HG03175 (cell line): Measurements from ENCODE around the gene RPTN.
"Not testable (repeated sequence)": the region's sequence is repeated elsewhere in the genome, so short reads cannot be mapped to it uniquely, and the experiment has no call there.

ENCODE experiments used
- ATAC-seq: cut with Tn5 transposase; IDR thresholded peaks from one replicate; pipeline ENCODE4 v1.9.1; 2021; ENCODE audit warnings: mild to moderate bottlenecking, moderate library complexity; ENCODE audit not compliant: unreplicated experiment

The RPTN gene

DNA sequence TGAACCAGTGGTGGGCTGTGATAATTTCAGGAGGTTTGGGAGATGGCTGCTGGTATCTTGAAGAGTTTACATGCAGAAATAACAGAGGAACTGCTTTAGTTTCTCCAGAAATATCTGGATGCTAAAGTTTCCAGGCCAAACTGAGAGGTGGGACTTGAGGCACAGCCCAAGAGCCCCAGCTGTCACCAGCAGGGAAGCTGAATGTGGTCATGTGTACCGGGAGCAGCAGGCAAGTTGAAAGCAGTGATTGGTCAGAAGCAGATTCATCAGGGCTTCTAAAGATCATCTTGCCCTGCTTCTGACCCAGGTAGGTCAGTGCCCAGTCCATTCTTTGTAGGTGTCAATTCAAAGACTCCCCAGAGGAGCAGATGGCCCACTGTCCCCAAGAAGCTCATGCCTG, 7.9 kb upstream of the RPTN start:
- no peak for ATAC-seq

DNA sequence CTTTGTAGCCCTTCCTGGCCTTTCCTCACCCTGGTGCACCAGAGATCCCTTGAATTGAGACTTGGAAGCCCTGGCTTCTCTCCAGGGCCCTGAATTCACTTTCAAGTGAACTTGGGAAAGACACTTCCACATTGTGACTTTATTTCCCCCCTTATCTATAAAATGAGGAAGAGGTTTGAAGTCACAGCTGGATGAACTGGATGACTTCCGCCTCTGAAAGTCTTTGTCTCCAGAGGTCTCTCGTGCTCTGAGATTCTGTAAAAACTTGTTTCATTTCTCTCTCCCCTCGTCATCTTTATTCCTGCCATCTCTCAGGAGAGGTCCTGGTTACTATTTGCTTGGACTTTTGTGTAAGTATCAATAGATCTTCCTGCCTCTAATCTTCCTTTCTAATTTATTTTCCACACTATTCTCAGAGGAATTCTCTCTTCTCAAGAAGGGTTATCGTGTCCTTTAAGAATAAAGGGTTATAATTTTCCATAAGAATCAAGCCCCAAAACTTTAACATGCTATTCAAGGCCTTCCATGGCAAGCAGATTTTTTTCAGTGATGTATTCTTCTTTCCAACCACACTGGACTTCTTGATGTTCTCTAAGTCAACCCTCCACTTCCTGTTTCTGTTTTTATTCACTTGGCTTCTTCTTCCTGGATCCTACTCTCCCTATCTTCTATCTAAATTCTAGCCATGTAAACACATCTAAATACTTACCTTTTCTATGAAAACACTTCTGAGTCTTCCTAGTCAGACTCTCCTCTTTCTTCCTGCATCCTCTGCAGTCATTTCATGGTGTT, 6.5 kb upstream of the RPTN start:
- no peak for ATAC-seq

DNA sequence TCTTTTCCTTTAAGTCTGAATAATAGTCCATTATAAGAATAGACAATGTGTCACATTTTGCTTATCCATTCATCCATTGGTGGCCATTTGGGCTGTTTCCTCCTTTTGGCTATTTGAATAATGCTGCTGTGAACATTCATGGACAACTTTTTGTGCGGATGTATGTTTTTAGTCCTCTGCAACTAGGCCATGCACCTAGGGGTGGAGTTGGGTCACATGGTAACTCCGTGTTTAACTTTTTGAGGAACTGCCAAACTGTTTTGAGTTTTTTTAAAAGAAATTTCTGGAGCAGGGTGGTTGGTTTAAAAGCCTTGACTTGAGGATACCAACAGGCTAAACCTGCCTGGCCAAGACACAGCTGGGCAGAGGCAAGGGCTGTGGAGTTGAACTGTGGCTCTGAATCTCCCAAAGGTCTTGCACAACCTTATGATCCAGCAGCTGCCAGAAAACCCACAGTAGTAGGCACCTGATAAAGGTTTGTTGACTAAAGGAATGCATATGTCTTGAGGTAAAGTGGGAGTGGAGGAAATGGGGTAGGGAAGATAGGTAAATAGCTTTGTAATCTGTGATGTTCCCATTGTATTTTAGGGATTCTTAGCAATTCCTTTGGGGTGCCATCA, 5.6 kb upstream of the RPTN start:
- no peak for ATAC-seq

DNA sequence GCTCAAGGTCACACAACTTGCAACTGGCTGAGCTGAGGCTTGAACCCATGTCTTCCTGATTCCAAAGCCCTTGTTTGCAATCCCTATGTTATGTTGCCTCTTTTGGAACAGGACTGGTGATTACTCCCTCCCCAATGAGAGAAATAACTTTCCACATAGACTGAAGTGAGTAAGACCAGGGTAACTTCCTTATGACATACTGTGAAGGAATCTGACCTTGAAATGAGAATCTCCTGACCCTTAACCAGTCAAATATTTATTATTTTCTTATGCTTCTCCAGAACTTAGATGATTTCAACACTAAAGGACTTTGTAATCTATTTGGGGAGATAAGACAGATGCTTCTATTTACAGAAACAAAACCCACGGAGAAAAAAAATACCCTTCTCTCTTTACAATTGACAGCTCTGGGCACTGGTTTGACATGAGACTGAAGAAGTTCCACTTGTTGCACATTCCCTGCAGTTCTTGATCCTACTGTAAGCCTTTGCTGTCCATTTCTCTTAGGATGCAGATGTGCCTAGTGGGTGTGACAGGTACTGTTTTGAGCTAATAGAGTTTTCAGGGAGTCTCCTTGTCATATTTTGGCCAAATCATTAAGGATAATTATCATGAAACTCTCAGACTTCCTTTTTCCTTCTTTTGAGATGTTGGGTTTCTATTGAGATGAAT, 3.9 kb upstream of the RPTN start:
- ATAC-seq = no peak

DNA sequence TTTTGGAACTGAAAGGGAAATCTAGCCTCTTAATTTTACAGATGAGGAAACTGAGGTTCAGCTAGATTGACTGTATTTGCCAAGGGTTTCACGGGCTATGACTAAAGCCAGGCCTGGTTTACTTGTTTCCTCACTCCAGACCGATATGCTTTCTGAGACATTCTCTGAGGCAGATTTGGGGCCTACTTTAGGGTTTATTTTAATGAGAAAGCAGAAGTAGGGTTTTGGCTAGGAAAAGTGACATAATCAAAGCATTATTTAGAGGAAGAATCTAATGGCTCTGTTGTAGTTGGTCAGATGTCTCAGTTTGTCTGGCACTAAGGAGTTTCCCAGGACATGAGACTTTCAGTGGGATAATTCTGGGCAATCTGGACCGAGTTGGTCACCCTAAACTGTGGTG, 1.5 kb upstream of the RPTN start:
- ATAC-seq = no peak

DNA sequence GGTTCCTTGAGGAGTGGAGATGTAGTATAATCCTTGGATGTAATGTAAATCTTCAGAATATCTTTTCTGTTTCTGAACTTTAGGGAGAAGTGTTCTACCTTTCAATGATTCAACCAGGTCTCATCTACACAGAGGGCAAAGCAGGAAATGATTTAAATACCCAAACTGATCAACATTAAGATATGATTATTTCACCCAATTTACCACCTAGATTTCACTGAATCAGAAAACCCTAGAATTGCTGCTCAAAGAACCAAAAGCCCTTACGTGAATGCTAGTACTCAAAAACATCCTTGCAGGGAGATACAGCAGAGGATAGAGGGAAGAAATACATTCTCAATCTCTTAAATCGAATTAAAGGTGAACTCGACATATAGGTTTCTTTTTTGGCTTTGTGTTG, 5.0 kb downstream of the RPTN start:
- ATAC-seq = no peak

DNA sequence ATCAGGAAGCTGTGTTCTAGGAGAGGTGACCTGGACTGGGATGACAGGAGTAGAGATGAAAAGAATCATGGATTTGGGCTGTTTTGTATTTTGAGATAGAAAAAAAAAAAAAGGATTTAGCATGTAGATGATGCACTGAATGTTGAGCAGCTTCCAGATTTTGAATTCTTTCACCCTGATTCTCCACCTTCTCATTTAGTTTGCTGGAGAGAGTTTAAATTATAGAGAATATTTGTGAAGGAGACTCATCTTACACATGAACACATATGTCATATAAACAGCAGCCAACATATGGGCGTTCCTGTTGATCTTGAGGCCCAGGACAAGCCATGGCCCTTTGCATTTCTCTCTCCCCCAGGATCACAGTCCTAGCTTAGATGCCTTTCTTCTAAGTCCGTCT, 7.4 kb downstream of the RPTN start:
- no peak for ATAC-seq

DNA sequence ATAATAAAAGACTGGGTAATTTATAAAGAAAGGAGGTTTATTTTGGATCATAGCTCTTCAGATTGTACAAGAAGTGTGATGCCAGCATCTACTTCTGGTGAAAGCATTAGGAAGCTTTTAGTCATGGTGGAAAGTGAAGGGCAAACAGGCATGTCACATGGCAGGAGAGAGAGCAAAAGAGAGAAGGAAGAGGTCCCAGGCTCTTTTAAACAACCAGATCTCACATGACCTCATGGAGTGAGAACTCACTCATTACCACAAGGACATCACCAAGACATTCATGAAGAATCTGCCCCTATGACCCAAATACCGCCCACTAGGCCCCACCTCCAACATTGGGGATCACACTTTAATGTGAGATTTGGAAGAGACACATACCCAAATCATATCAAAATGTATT, 10.0 kb downstream of the RPTN start:
- ATAC-seq = no peak

DNA sequence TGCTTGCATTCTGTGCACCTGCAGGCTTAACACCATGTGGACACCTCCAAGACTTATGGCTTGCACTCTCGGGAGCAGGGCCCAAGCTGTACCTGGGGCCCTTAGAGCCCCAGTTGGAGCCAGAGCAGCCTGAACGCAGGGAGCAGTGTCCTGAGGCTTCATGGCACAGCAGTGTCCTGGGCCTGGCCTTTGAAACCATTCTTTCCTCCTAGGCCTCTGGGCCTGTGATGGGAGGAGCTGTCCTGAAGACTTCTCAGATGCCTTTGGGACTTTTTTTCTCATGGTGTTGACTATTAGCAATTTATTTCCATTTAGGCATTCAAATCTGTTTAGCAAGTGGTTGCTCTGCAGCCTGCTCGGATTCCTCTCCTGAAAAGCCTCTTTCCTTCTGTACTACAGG, 11.0 kb downstream of the RPTN start:
- ATAC-seq = no peak

DNA sequence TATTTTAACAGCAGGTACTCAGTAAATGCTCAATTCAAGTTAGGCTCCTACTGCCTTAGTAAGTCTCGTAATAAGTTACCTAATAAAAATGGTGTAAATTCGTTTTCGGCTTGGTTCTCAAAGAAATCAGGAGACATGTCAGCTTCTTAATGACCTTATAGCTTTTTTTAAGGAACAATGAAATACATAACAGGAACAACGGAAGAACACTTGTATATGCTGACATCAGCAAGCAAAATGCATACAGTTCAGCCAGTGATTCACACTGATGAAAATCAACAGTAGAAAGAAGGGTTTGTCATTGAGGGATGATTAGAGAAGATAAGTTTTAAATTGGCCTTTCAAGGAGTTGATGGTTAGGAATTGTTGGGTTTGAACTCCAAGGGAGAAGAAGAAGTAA, 13.3 kb downstream of the RPTN start:
- ATAC-seq = no peak

DNA sequence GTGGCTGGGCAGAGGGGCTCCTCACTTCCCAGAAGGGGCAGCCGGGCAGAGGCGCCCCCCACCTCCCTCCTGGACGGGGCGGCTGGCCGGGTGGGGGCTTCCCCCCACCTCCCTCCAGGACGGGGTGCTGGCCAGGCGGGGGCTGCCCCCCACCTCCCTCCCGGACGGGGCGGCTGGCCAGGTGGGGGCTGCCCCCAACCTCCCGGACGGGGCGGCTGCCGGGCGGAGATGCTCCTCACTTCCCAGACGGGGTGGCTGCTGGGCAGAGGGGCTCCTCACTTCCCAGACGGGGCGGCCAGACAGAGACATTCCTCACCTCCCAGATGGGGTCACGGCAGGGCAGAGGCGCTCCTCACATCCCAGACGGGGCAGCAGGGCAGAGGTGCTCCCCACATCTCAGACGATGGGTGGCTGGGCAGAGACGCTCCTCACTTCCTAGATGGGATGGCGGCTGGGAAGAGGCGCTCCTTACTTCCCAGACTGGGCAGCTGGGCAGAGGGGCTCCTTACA, 14.3 kb downstream of the RPTN start:
- not testable (repeated sequence) for ATAC-seq

DNA sequence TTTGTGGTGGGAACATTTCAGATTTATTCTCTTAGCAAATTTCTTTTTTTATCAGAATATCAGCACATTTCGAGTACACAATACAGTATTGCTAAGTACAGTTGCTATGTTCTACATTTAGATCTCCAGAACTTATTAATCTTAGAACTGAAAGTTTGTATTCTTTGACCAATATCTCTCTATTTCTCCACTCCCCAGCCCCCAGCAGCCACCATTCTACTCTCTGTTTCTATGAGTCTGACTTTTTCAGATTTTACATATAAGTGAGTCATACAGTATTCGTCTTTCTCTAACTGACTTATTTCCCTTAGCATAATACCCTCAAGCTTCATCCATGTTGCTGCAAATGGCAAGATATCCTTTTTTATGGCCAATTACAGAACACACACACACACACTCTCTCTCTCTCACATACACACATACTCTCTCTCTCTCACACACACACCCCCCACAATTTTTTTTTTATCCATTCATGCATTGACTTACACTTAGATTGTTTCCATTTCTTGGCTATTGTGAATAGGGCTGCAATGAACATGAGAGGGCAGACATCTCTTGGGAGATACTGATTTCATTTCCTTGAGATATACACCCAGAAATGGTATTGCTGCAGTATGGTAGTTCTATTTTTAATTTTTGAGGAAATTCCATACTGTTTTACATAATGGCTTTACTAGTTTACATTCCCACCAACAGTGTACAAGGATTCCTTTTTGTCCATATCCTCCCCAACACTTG, 15.7 kb downstream of the RPTN start:
- ATAC-seq = peak; percentile 62

DNA sequence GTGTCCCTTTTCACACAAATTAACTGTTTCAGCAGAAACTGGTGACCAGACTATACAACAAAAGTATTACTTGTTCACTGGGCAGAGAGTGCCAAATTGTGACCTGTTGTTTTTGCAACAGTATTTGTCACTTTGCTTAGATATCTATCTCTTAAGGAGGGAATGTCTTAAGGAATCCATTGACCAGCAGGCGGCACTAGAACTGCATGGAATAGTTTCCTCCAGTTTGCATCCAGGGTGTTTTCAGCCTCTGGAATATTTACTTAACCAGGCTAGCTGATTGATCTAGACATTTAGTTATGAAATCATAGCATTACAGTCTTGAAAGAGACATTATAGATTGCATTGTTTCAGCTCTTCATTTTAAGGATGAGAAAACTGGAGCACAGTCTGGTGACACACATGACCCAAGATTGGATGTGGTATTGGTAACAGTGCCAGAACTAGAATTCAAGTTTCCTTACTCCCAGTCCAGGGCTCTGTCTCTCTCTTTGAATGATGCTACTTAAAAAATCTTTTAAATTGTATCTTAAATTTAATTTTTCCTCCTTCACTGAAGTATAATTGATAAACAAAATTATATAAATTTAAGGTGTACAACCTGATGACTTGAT, 16.9 kb downstream of the RPTN start:
- ATAC-seq = no peak

DNA sequence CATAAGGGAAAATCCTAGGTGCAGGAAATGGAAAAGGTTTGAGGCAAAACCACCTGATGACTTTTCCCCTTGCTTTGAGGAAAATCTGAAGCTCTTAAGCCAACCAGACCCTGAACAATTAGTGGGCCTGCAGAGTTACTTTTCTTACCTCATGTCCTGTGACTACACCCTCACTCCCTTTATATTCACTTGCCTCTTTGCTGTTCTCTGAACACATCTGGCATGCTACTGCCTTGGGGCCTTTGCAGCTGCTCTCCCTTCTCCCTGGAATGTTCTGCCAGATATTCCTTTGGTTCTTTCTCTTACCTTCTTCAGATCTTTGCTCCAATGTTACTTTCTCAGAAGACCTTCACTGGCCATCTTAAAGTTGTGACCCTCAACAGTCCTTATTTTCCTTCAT, 21.8 kb downstream of the RPTN start:
- ATAC-seq = no peak

DNA sequence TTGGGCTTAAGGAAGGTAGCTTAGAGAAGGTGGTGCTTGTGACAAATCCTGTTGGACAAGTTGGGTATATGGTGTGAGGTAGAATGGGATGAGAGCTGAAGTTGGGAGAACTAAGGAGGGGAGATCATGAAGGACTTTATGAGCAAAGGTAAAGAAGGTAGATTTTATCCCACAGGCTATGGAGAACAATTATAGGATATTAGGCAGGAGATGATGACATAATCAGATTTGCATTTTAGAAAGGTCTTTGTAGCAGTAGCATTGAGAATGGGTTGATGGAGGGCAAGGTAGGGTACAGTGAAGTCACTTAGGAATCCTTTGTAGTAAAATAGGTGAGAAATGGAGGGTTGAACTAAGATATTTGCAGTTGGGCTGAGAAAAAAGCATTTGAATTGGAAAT, 28.8 kb downstream of the RPTN start:
- ATAC-seq = no peak

DNA sequence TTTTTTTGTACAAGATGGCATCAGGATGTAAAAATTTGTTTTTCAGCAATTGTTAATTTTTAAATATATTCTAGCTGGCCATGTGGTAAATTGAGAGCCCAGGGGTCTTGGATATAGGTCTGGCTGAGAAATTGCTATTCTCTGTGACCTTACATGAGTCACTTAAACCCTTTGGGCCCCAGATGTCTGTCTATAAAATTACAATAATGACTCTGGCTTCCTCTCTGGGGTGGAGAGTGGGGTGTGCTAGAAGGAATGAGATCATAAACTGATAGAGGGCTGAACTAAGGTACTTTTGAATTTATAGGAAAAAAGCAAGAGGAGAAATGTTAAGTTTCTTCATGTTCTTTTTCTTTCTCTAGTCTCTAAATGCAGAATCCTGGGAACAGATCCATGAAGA, 31.4 kb downstream of the RPTN start:
- no peak for ATAC-seq

DNA sequence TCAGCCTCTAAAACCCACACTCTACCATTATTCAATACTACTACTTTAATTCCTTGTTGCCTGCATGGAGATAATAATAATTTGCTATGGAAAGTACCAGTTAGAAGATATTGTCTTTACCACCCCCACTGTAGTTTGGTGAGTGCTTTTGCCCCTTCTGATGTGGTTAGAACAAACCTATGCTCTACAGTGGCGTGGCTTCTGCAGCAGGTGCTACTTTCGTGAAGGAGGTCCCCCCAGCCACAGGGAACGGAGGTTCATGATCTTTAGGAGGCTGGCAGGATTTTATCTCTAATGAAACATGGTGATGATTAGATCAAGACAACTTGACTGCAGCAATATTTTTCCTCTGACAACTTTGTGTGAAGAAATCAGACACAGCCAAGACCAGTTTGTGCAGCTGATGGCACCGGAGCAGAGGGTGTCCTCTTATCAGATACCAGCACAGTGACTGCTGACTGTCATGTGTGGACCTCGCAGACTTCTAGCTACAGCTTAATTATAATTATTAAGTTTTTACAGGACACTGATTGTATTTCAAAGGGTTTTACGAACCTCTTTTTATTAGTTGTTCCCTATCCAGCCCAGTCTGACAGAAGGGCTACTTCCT, 33.1 kb downstream of the RPTN start:
- ATAC-seq = no peak

DNA sequence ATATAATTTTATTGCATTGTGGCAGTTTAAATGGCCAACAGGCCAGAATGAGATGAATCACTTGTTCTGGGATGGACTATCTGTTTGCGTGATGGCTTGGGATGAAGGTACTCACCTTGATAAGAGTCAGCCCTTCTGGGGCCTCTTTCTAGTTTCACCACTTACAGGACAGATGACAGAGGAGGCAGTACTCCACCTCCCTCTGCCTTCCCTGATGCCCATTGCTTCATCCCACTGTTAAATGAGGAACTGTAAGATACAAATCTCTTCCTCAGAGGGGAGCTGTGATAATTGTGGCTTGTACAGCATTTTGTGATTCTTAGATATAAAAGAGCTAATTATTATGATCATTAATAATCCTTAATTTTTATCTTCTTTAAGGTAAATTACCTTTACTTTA, 40.1 kb downstream of the RPTN start:
- no peak for ATAC-seq

DNA sequence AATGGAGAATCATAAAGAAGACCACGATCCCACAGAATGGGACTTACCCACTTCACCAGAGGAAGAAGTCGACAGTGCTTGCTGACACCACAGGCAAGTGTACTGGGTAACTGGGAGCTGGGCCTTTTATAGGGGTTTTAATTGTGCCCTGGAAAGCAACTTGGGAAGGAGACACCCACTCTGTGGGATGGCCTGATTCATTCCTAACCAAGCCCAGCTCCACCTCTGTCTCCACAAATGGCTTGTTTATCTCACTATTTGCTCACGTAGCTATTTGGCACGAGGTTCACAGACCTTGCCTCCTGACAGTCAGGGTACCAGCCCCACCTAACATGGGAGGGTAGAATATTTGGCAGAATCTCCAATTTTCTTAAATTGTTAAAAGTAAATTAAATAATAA, 43.7 kb downstream of the RPTN start, which contains the start of gene TCHH:
TCHH (minus strand) TSS at position 101 of the 400 bp plus-strand sequence. CDS start 1,364 bp downstream, outside the sequence.
- ATAC-seq = no peak

DNA sequence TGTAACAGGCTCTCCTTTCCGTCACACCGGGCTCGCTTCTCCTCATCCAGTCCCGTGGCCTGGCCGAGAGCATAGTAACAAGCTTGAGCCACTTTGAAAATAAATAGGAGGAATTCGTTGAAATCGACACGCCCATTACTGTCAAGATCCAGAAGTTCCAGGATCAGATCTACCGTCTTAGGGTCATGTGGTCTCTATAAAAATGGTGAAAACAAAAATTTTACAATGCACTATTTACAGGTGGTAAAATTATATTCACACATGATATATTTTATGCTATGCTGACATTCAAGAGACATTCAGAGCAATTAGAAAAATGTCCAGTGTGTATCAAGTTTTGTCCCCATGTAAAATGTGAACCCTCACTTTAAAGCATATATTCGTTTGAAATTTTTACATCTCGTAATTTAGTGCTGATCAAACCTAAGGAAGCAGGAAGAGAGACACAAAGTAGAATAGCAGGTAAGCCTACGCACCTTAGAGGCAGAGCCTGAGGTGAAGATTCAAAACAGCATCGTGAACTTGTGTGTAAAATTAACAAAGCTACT, 46.1 kb downstream of the RPTN start:
- no peak for ATAC-seq
